ENCODE results near the gene HUS1B. TPM values are rescaled to one million over a fixed set of nuclear protein-coding genes. Genes with fewer than 3 reads are reported as not detected.

HUS1B gene
- 0.16 to 0.31 TPM (median 0.17 TPM) in 4 of 5 replicates, not detected in the other for total RNA-seq (2022; extraction: Qiagen RNA extraction)

GRCh38 chr6:656460-657252 is at the start of gene HUS1B:
HUS1B (minus strand) TSS chr6:657100; CDS start chr6:656944, 156 bp downstream.

DNA sequence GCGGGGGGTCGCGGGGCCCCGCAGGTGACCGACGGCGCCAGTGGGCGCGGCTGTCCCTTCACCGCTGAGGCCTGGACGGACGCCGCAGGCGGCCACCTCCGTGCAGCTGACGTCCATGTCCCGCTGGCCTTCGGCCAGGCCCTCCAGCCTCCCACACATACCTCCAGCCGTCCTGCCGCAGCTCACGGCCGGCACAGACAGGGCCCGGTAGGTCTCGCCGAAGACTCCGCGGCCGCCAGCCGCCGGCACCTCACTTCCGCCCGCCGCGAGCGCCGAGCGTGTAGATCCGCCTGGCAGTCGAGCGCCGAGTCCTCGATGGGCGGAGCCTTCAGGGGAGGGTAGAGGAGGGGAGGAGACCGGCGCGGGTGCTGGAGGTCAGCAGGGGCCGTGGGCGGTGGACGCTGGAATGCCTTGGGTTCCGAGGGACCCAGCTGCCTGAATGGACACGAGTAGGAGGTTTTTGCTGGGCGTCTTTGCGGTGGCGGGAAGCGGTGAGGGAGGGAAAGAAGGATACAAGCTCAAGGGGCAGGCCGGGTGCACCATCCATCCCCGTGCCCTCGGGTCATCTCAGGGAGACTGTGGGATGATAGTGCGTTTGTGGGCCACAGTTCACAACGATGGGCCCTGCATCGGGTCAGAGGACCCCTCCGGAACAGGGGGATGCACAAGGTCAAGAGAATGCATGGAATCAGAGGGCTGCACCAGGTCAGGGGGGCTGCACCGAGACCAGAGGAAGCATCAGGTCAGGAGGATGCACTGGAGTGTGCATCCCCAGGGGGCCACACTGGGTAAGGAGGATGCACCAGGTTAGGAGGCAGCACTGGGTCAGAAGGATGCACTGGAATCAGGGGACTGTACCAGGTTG is 36.2 kb upstream of the HUS1B start, which contains the start of gene EXOC2:
Gene EXOC2, minus strand, starts transcription at position 282 of the 865 bp plus-strand sequence. CDS start 55,321 bp downstream, outside the sequence.

Other genes starting within 250 kb of the HUS1B start
- gene EXOC2, start 36.0 kb upstream of the HUS1B start, total RNA-seq (2022; extraction: Qiagen RNA extraction) = 9.8 to 11.5 TPM (median 10.9 TPM) in 5 replicates

Data from A549 treated with AZD2906 at 1 μM for 4 hours (cell line).